HG02763 (cell line): Measurements from ENCODE around the gene NOS1AP.
"Not testable (repeated sequence)": the region's sequence is repeated elsewhere in the genome, so short reads cannot be mapped to it uniquely, and the experiment has no call there.

ENCODE experiments used
- ATAC-seq: cut with Tn5 transposase; IDR thresholded peaks from one replicate; pipeline ENCODE4 v1.9.1; 2021; ENCODE audit warnings: mild to moderate bottlenecking, moderate library complexity; ENCODE audit not compliant: unreplicated experiment

NOS1AP gene

DNA sequence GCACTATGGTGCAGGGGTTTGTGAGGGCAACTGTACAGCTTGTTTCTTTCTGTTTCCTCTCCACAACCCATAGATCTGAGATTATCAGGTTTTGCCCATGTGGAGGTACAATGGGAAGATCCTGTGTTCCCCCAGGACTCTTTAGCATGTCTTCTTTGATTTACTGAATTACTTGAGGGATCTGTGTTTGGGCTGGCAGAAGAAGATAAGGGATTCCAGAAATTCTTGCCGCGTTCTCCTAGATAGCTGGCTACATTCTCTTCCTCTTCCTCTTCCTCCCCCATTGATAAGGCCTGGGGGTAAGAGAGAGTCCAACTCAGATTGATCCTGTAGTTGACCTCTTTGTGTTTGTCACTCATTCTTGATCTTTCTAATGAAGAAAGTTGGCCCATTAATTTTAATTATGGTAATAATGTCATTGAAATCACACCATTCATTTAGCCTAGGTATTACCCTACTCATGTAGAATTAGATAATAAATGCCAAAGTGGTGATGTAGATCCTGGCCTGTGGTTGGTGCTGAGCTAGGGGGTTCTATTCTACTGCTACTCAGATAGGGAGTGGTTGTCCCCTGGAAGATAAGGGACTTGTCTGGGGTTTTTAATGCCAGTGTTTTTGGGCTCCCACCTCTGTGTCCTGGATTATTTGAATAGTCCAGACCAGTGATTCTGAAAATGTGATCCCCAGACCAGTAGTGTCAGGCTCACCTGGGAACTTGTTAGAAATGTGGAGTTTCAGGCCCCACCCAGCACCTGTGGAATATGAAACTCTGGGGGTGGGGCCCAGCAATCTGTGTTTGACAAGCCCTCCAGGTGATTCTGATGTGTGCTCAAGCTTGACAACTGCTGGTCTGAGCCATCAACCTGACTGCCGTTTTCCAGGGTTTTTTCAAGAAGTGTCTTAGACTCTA, 122.2 kb downstream of the NOS1AP start:
- ATAC-seq: no peak

GRCh38 chr1:162192306-162192678, 122.8 kb downstream of the NOS1AP start:
- ATAC-seq: no peak

GRCh38 chr1:162192763-162193162, 123.3 kb downstream of the NOS1AP start:
- ATAC-seq: no peak

- ATAC-seq: no peak
Measured at GRCh38 chr1:162193221-162193620, 123.7 kb downstream of the NOS1AP start.

- ATAC-seq: no peak
Measured at GRCh38 chr1:162193815-162194214, 124.3 kb downstream of the NOS1AP start.

DNA sequence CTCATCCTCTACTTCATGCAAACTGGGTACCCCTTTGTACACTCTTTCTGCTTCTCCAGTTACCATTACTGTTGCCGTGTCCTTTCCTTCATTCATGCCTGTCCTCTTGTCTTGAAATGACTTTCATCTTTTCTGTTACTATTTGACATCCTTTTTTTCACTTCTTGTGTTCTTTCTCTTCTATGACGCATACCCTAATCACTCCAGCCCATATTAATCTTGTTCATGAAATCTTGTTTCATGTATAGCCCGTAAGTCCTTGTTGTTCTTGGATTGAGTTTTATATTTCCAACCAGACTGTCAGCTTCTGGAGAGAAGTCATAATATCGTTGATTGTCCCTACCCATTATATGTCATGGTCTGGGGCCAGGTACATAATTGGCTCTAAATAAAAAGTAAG, 126.1 kb downstream of the NOS1AP start:
- no peak for ATAC-seq

- no peak for ATAC-seq
Measured at GRCh38 chr1:162196387-162196786, 126.9 kb downstream of the NOS1AP start.

GRCh38 chr1:162197041-162197531, 127.6 kb downstream of the NOS1AP start:
- no peak for ATAC-seq

GRCh38 chr1:162197615-162198421, 128.3 kb downstream of the NOS1AP start:
- ATAC-seq: no peak

- no peak for ATAC-seq
Measured at GRCh38 chr1:162200096-162200847, 130.8 kb downstream of the NOS1AP start.

DNA sequence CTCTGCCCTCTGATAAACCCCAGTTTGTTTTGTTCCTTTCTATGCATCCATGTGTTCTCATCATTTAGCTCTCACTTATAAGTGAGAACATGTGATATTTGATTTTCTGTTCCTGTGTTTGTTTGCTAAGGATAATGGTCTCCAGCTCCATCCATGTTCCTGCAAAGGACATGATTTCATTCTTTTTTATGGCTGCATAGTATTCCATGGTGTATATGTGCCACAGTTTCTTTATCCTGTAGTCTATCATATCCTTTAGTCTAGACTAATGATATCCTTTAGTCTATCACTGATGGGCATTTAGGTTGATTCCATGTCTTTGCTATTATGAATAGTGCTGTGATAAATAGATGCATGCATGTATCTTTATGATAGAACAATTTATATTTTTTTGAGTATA, 131.6 kb downstream of the NOS1AP start:
- not testable (repeated sequence) for ATAC-seq

DNA sequence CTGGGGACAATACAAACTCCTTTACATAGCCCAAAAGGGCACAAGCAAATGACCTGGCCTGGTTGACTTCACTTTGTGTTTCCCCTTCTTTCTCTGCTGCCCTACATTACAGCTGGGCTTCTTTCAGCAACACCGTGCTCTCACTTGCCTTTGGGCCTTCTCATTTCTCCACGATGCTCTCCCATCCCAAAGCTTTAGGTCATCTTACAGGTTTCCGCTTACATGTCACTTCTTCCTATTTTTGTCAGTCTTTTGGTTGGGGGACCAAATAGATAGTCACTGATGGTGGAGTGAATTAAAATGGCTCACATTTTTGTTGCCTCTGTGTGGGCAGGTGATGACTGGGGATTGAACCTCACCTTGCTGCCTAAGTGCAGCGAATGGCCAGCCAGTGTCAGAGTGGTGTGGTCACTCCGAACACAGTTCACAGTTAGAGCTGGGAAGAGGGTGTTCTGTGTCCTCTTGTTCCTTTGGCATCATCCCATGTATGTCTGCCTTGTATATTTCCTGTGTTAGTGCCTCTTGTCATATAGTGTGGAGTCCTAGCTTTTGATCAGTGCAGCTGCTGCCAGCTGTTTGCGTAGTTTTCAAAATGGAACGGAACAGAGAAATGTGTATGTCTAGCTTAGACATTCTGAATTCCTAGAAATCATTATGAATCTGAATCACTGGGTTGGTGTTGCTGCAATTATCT, 134.8 kb downstream of the NOS1AP start:
- ATAC-seq: no peak

DNA sequence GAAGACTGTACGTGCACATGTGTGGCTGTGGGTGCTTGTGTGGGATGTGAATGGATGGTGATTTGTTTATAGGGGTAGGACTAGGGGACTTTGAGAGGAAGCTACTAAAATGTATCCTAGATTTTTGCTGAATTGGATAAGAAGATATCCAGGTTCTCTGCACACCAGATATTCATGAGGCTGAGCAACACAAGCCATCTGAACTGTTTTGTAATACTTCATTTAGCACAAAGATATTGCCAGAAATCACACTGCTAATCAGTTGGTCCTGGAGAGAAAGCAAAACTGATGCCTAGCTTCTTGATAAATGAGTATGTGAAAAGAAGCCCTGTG, 135.3 kb downstream of the NOS1AP start:
- ATAC-seq: no peak

- ATAC-seq: no peak
Measured at GRCh38 chr1:162206300-162206699, 136.8 kb downstream of the NOS1AP start.

DNA sequence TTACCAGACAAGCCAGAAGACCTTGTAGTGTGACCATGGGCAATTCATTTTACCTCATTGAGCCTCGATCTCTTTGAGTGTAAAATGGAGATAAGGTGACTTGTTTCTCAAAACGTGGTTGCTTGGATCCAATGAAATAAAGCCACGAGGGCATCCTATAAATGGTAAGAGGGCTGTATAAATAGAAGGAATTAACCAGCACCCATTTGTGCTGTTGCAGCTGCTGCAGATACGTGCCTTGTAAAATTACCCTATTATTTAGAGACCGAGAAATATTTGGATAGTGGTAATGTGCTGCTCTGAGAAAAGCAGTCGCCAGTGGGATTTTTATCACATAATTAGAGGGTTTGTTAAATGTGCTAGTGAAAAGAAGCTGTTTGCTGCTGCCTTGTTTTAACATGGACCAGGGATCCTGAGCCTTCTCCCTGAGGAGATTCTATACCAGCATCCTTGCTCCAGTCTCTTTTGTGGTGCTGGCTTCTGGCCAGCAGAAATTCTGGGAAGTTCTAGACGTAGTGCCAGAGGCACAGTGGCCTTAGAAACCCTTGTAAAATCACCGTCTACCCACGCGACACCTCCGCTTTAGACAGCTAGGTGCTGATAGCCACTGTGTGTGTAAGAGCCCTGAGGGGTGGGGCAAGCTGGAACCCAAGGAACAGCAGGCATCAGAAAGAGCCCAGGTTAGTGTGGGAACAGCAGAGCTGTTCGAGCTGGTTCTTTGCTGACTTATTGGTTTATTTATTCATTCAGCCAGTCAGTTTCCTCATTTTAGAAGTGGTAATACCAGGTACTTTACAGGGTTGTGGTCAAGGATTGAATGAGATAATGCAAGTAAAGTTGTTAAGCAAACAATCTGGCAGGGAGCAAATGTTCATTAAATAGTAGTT, 137.5 kb downstream of the NOS1AP start:
- ATAC-seq: no peak

DNA sequence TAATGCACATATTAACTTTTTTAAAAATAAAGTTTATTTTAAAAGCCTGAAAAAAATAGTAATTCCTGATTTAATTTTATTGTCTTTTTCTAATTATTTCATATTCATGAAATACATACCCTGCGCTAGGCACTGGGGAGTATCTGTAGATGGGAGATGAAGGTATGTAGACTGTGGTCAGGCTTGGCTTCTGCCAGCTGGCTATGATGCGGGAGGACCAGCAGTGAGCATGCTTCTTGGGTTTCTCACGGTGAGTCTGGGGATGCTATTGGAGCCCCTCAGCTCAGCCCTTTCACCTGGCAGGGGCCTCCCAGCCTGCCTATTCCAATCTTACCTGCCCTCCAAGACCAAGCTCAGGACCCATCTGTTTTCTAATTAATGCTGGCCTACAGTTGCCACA, 138.4 kb downstream of the NOS1AP start:
- ATAC-seq: no peak

GRCh38 chr1:162210196-162210595, 140.7 kb downstream of the NOS1AP start:
- ATAC-seq: no peak

- ATAC-seq: no peak
Measured at GRCh38 chr1:162212713-162213112, 143.2 kb downstream of the NOS1AP start.

GRCh38 chr1:162213281-162213912, 143.9 kb downstream of the NOS1AP start:
- no peak for ATAC-seq
